Activated CD4-positive, alpha-beta T cell treated with anti-CD3 and anti-CD28 coated beads for 1 hour (primary cell): ENCODE results near the gene EID2.

Source experiments
- DNase-seq: peaks from one replicate; pipeline ENCODE4 v3.0.0-alpha.2; 2020

EID2 gene

GRCh38 chr19:39539518-39540332, at the start of gene EID2:
Gene EID2 (minus strand): TSS chr19:39540161. CDS start chr19:39540079, 82 bp downstream.
- peak; percentile 93 for DNase-seq

GRCh38 chr19:39588066-39588465, 48.1 kb upstream of the EID2 start:
- DNase-seq = no peak

GRCh38 chr19:39587496-39587895, 47.5 kb upstream of the EID2 start:
- no peak for DNase-seq

- no peak for DNase-seq
These were observed 43.1 kb upstream of the EID2 start for GRCh38 chr19:39582891-39583625.

GRCh38 chr19:39582442-39582841, 42.5 kb upstream of the EID2 start:
- DNase-seq = no peak

- DNase-seq = no peak
These were observed 28.6 kb upstream of the EID2 start for GRCh38 chr19:39568604-39569003.

- DNase-seq = no peak
These were observed 26.1 kb upstream of the EID2 start for GRCh38 chr19:39566064-39566463.

- DNase-seq = no peak
These were observed 23.4 kb upstream of the EID2 start for GRCh38 chr19:39563408-39563807.

- no peak for DNase-seq
These were observed 18.7 kb upstream of the EID2 start for GRCh38 chr19:39558624-39559117.

GRCh38 chr19:39557811-39558623, 18.1 kb upstream of the EID2 start:
- no peak for DNase-seq

- no peak for DNase-seq
These were observed 15.9 kb upstream of the EID2 start for GRCh38 chr19:39555883-39556282.

GRCh38 chr19:39554701-39555311, 14.8 kb upstream of the EID2 start:
- no peak for DNase-seq

GRCh38 chr19:39553082-39553652, 13.2 kb upstream of the EID2 start:
- DNase-seq = no peak

- DNase-seq = no peak
These were observed 10.2 kb upstream of the EID2 start for GRCh38 chr19:39550197-39550596.

- no peak for DNase-seq
These were observed 6.6 kb upstream of the EID2 start for GRCh38 chr19:39546599-39546998.

GRCh38 chr19:39544911-39545310, 5.0 kb upstream of the EID2 start:
- DNase-seq = no peak

- no peak for DNase-seq
These were observed 4.4 kb upstream of the EID2 start for GRCh38 chr19:39544226-39544903.

- DNase-seq = no peak
These were observed 3.5 kb upstream of the EID2 start for GRCh38 chr19:39543477-39543857.

- no peak for DNase-seq
These were observed 2.2 kb upstream of the EID2 start for GRCh38 chr19:39542206-39542605.

- no peak for DNase-seq
These were observed 342 bp upstream of the EID2 start for GRCh38 chr19:39540333-39540673.

GRCh38 chr19:39539165-39539517, 820 bp downstream of the EID2 start:
- no peak for DNase-seq

GRCh38 chr19:39533791-39534190, 6.2 kb downstream of the EID2 start:
- DNase-seq = no peak
